ENCODE data around the gene WDR1. TPM values are rescaled to one million over a fixed set of nuclear protein-coding genes. Genes with fewer than 3 reads are reported as not detected.
A peak's percentile ranks its signal among the peaks of the same experiment; 100 is the strongest.

Gene WDR1
- polyA plus RNA-seq, 2 of the 4 experiments (the other 2 are of a cell fraction), result 251 to 326 TPM

GRCh38 chr4:10089346-10089745, 27.3 kb downstream of the WDR1 start:
- 73% methylated on average over 11 of the region's 11 CpGs for WGBS (ENCODE audit: missing lambda C conversion rate)
- ATAC-seq (peak in 1 of 2 experiments; percentile 17; a peak in 1 of 6 replicates), DNase-seq (ENCODE audit: low read depth in 1 of 2, low spot score in 1 of 2) (peak in 1 of 2 experiments; percentile 33), FAIRE-seq (no peak)
- H3K9me3 ChIP-seq, result no peaks in the 10 kb centered on the region
- ChIA-PET CTCF (interaction anchor here (1.0 kb wide), 1 partner anchor 16 kb away, joined by 3 read pairs; no protein-coding TSS in a partner anchor), POLR2A (no interaction called here)
- H3K27ac ChIP-seq, result no peak overlapping the region
- no peak overlapping the region for H3K4me2 ChIP-seq
- no peaks in the 10 kb centered on the region for H3K4me1 ChIP-seq
- TF ChIP-seq FOSL2 (IDR thresholded peaks at IDR 0.05) (no peak), FOSL2 (CRISPR knock-in tag; IDR thresholded peaks at IDR 0.05) (no peak), HEYL (CRISPR knock-in tag; IDR thresholded peaks at IDR 0.05) (no peak), NPAS2 (CRISPR knock-in tag; IDR thresholded peaks at IDR 0.05; ENCODE audit: borderline replicate concordance) (no peak), RFX5 (IDR thresholded peaks at IDR 0.05) (no peak), EP300 (IDR thresholded peaks at IDR 0.05) (no peak), HDAC2 (IDR thresholded peaks at IDR 0.05) (no peak), CHD4 (IDR thresholded peaks at IDR 0.05; ENCODE audit: borderline replicate concordance) (no peak), FOSB (CRISPR knock-in tag; IDR thresholded peaks at IDR 0.05) (no peak), JUN (IDR thresholded peaks at IDR 0.05) (no peak), SMC3 (IDR thresholded peaks at IDR 0.05) (no peak), RNF2 (IDR thresholded peaks at IDR 0.05; ENCODE audit: borderline replicate concordance, low read depth) (no peak), CBX2 (IDR thresholded peaks at IDR 0.05; ENCODE audit: borderline replicate concordance, low read depth) (no peak), CTCF (IDR thresholded peaks at IDR 0.05) (no peak; the same call in 2 of the 3 replicates), EHF (CRISPR knock-in tag; IDR thresholded peaks at IDR 0.05) (no peak), KDM5A (IDR thresholded peaks at IDR 0.05) (no peak)
- TF ChIP-seq, protein P1, sequence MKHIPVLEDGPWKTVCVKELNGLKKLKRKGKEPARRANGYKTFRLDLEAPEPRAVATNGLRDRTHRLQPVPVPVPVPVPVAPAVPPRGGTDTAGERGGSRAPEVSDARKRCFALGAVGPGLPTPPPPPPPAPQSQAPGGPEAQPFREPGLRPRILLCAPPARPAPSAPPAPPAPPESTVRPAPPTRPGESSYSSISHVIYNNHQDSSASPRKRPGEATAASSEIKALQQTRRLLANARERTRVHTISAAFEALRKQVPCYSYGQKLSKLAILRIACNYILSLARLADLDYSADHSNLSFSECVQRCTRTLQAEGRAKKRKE (CRISPR knock-in tag; IDR thresholded peaks at IDR 0.05; ENCODE audit: low read depth), result no peak
- TF ChIP-seq, protein P2, sequence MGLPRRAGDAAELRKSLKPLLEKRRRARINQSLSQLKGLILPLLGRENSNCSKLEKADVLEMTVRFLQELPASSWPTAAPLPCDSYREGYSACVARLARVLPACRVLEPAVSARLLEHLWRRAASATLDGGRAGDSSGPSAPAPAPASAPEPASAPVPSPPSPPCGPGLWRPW (IDR thresholded peaks at IDR 0.05), result no peak
- no peak overlapping the region for H3K4me3 ChIP-seq

DNA sequence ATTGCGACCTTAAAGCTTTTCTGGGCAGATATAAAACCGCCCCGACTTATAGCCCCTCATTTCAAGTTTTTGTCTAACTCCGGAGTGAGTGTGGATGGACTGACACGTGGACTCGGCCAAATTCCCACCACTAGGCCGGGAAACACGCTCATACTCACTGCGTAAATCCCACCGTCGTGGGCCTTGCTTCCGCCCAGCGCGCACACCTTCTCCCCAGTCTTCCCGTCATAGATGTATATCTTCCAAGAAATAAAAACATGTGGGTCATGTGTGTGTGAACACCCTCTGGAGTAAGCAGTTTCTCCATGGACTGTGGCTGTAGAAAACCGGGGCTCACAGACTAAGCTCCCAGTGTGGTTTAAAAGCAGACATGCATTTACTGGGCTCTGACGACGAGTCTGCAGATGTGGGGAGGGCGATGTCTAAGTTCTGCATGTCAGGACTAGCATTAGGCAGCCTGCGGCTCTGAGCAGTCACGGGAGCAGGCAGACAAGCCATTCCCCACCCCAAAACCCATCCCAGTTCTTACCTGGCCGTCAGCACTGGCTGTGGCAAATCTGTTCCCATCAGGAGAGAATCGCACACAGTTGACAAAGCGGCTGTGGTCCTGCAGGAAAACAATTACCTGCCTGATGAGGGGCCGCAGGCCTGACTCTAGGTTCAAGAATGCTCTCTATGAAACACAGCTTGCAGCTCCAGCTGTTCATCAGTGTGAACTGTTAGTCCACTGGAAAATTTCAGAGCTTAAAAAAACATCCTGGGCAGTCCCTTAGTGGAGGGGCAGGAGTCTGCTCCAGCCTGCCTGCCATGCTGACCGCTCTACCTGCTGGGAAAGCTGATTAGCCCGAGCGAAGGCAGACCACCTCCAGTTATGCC, 28.2 kb downstream of the WDR1 start:
- DNase-seq (ENCODE audit: low read depth in 1 of 2, low spot score in 1 of 2), result no peak
- no peaks in the 10 kb centered on the region for H3K9me3 ChIP-seq
- CTCF ChIA-PET, result interaction anchor here (0.9 to 1.5 kb wide), 4 partner anchors 8 to 23 kb away, joined by 3 to 6 read pairs (median 3); no protein-coding TSS in a partner anchor
- ATAC-seq, result no peak
- no peak overlapping the region for H3K27ac ChIP-seq
- H3K4me1 ChIP-seq, result no peaks in the 10 kb centered on the region
- 95% methylated on average over 27 of the region's 28 CpGs for WGBS (ENCODE audit: missing lambda C conversion rate)
- no peak overlapping the region for H3K4me3 ChIP-seq
- TF ChIP-seq EHF (CRISPR knock-in tag; IDR thresholded peaks at IDR 0.05) (no peak), JUN (IDR thresholded peaks at IDR 0.05) (no peak), PHF8 (IDR thresholded peaks at IDR 0.05; ENCODE audit: borderline replicate concordance, low read depth) (no peak)
- no peak for FAIRE-seq
- POLR2A ChIA-PET, result no interaction called here
- H3K4me2 ChIP-seq, result no peak overlapping the region
